Tongue (tissue), 2 donors: Measurements from ENCODE around the gene DACT1. TPM values are rescaled to one million over a fixed set of nuclear protein-coding genes. Genes with fewer than 3 reads are reported as not detected.
"Not testable (repeated sequence)": the region's sequence is repeated elsewhere in the genome, so short reads cannot be mapped to it uniquely, and the experiment has no call there.

ENCODE experiments used
- DNase-seq: peaks from one replicate; pipeline ENCODE4 v3.0.0-alpha.2; 2015
- total RNA-seq: library from RNA; depleted of rRNA; stranded (reverse); fragments of >200 nt; gene quantifications from one replicate; pipeline ENCODE4 v1.2.3, GENCODE V29; 2014

DACT1 gene, protein sequence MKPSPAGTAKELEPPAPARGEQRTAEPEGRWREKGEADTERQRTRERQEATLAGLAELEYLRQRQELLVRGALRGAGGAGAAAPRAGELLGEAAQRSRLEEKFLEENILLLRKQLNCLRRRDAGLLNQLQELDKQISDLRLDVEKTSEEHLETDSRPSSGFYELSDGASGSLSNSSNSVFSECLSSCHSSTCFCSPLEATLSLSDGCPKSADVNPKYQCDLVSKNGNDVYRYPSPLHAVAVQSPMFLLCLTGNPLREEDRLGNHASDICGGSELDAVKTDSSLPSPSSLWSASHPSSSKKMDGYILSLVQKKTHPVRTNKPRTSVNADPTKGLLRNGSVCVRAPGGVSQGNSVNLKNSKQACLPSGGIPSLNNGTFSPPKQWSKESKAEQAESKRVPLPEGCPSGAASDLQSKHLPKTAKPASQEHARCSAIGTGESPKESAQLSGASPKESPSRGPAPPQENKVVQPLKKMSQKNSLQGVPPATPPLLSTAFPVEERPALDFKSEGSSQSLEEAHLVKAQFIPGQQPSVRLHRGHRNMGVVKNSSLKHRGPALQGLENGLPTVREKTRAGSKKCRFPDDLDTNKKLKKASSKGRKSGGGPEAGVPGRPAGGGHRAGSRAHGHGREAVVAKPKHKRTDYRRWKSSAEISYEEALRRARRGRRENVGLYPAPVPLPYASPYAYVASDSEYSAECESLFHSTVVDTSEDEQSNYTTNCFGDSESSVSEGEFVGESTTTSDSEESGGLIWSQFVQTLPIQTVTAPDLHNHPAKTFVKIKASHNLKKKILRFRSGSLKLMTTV
- total RNA-seq: 21.2 TPM

GRCh38 chr14:58637391-58638230 lies at the start of gene DACT1:
Gene DACT1 (plus strand): TSS chr14:58637962. CDS start chr14:58638203, 241 bp downstream.
- peak; percentile 94 for DNase-seq

GRCh38 chr14:58588321-58588720 lies 49.4 kb upstream of the DACT1 start:
- DNase-seq: not testable (repeated sequence)

DNA sequence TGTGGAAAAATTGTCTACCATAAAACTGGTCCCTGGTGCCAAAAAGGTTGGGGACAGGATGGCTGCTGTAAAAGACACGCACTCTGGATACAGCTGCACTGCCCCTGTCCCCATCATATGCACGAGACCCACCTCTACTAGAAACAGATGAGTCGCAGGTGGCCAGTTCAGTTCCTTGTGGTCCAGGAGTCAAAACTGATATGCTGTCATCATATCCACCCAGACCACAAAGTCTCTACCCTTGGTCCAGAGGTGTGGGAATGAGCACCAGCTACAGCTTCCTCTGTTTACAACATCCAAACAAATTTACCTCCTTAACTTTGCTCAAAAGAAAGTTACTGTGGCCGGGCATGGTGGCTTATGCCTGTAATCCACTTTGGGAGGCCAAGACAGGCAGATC lies 43.8 kb upstream of the DACT1 start:
- DNase-seq: no peak

DNA sequence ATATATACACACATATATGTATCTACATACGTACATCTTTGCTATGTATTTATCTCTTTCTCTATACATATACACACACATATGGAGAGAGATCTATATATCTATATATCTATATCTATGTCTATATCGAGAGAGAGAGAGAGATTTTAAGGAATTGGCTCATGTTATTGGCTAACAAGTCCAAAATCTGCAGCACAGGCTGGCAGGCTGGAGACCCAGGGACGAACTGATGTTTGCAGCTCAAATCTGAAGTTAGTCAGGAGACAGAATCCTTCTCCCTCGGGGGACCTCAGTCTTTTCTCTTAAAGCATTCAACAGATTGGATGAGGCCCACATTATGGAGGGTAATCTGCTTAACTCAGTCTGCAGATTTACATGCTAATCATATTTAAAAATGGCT lies 40.7 kb upstream of the DACT1 start:
- no peak for DNase-seq

GRCh38 chr14:58598028-58598803 lies 39.5 kb upstream of the DACT1 start:
- no peak for DNase-seq

DNA sequence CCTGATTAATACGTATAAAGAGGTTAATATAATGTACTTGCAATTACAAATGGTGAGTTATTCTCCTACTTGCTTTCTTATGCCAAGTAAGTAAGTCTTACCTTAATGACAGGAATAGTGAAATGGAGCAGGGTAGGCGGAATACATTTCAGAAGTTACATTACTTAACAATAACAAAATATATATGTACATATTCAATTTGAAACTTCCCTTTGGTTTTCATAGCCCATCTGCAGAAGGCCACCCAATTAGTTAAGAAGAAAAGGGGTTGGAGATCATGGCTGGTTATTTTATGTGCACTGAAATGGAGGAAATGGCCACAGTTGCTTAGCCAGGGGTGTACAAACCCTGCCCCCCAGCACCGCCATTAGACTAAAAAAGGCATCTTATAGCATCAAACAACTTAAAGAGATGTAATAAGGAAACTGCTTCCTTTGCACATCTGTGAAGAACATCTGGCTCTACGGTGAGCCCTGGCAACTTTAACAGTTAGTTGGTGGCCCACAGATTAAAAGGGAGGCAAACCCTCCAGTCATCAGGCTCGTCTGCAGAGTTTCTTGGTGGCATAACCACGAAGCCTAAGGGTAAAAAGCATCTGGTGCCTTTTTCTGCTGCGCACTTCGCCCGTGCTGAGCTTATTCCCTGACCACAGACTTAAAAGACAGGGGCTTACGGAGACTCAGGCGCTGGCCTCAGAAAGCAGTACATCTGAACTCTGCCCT lies 38.8 kb upstream of the DACT1 start:
- DNase-seq: no peak

- no peak for DNase-seq
These were observed 38.1 kb upstream of the DACT1 start for GRCh38 chr14:58599707-58600106.

DNA sequence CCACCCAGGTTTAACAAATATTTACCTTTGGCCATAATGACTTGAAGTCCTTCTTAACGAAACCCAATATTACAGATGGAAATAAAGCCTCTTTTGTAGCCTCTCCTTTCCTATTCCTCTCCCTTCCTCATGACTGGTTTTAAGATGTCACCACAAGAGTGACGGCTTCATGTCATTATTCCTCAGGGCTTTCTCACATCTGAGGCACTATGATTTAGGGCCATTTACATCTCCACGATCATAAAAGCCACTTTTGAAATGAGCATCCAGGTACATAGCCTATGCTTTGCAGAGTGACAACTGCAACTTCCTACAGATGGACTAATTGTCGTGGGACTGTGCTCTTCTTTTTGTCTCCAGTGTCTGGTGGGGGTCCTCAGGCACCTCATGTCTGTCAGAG lies 32.3 kb upstream of the DACT1 start:
- no peak for DNase-seq

DNA sequence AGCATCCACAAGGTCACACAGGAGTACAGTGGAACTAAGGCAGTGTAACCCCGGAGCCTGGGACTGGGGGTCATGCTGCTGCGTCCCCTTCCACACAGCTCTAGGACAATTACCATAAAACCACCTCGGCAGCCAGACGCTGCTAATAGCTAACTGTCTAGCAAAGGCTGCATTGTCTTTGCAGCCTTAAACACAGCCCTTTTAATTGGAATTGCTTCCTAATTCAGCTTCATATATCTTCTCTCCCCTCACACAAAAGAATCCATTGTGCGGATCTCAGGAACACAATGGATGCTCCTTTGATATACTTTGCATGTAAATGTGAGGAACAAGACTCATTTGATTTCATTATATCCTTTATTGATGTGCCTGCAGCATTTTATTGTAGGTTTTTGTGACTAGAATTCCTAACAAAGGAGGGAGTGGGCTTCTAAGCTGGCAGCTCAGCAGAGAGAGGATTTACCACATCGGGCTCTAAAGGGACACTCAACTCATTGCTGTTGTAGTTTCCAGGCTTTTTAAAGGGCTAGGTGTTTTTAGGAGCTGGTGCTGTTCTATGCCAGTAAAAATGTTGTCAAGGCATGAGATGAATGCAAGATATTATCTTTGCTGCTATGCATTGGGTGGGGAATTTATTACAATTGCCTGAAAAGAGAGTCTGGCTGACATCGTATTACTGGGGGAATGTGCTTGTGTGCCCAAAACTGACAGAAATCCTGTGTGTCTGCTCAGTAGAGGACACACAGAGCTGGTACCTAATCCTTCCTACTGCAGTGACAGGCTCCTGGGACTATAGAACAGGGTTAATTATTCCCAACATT lies 30.4 kb upstream of the DACT1 start:
- DNase-seq: no peak

DNA sequence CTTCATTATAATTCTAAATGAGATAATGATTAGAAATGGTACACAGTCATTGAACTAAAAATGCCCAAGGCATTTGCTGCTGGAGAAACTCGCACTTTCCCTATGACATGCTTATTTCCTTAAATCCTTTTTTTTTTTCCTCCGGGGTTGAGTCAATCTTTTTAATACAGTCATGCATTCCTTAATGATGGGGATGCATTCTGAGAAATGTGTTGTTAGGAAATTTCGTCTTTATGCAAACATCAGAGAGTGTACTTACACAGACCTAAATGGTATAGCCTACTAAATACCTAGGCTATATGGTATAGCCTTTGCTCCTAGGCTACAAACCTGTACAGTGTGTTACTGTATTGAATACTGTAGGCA lies 29.8 kb upstream of the DACT1 start:
- no peak for DNase-seq

DNA sequence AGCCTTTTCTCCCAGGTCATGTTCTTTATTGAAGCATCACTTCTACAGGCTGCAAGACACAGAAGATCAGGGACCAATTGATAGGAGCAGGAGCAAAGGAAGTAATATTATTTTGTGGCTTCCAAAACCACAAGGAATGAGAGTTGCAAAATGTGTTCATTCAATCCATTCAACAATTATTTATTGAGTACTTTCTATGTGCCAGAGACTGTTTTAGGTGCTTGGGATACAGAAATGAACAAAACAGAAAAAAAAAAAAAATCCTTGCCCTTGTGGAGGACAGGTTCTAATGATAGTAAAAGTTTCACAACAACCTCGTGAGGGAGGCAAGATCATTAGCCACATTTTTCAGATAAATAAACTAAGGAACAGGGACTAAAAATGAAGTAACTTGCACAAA lies 20.1 kb upstream of the DACT1 start:
- DNase-seq: no peak

DNA sequence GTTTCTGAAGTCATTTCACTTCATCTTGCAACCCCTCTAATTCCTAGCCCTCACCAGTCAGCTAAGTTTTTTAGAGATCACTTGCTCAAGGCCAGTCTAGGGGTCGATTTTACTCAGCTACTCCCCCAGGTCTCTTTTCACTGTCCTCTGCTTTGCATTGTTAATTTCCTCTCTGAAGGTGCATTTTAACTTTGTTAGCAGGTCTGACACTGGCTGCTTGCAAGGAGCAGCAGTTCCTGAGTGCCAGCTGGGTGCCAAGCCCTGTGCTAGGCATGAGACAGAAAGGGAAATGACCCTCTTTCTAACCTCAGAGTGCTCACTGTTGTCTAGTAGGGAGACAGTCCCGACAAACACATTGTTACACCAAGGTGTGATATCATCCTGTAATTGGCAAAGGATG lies 17.8 kb upstream of the DACT1 start:
- no peak for DNase-seq

GRCh38 chr14:58625438-58625837 lies 12.3 kb upstream of the DACT1 start:
- DNase-seq: no peak

DNA sequence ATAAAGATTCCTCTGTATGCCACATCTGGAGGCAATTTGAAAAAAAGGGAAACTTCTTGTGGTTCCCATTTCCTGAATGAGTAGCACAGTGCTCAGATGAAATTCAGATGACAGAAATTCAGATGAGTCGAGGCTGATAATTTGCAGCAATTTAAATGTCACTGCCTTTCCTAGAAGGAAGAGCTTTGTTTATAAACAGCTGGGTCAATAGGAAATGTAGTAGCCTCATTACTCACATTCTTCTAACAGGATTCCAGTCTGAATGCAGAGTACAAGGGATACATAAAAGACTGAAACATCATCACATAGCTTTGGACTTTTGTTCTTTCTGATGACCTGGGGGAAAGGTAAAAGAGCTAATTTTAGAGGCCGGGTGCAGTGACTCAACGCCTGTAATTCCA lies 11.3 kb upstream of the DACT1 start:
- no peak for DNase-seq

DNA sequence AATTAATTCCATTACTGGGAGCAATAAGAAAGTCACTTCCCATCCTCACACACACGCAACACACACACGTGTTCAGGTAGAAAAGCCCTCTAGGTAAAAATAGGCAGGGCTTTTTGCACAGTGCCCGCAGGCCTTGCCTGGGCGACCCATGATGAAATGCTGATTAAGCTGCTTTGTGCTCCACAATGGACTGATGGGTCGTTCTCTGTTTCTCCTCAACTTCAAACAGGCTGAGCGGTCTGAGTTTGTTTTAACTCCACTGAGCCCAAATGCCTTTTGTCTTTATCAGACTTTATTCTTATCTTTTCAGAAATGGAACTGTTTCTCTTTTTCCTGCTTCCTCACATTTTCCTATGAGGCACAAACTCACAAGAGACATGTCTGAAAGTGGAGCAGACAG lies 9.4 kb upstream of the DACT1 start:
- DNase-seq: no peak

DNA sequence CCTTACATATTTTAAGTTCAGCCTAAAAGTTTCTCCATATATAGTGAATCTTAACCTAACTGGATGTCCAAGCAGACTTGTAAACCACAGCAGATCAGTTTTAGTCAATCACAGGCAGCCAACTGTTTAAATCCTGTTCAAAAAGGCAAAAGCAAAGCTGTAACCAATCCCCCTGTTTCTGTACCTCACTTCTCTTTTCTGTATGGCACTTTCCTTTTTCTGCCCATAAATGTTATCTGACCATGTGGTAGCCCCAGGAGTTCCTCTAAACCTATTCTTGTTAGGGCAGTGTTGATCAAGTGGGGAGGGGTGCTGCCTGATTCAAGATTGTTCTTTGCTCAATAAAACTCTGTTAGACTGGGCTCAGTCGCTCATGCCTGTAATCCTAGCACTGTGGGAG lies 8.5 kb upstream of the DACT1 start:
- DNase-seq: no peak

DNA sequence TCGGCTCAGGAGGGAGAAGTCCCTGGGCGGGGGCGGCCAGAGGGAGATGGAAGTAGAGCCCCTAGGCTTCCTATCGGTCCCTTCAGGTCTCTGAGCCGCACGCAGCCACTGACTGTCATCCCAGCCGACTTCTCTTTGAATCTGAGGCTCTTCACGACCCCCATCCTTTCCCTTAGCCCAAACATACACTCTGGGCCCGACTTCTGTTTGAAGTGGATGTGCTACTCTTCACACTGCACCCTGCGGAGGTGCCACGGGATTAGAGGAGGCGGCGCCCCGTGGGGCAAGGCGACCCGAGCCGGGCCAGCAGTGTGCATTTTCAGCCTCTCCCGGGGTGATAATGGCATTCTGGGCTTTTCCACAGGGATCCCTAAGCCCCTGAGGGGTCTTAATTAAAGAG lies 6.0 kb upstream of the DACT1 start:
- no peak for DNase-seq

DNA sequence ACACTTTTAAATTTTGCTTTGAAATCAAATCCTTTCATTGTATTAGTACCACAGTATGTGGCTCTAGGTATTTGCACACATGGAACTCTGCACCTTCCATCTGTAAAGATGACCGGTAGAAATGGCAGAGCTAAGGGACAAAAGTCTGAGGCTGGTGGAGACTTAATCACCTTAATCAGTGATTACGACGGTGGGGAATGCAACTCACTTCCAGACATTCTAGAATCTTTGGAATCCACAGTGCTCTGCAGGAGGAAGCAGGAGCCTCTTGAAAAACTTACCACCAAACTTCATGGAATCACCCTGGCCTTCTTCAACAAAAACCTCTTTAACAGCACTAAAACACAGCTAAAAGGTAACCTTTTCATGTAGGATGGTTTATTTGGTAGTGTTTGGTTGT lies 3.9 kb upstream of the DACT1 start:
- no peak for DNase-seq

DNA sequence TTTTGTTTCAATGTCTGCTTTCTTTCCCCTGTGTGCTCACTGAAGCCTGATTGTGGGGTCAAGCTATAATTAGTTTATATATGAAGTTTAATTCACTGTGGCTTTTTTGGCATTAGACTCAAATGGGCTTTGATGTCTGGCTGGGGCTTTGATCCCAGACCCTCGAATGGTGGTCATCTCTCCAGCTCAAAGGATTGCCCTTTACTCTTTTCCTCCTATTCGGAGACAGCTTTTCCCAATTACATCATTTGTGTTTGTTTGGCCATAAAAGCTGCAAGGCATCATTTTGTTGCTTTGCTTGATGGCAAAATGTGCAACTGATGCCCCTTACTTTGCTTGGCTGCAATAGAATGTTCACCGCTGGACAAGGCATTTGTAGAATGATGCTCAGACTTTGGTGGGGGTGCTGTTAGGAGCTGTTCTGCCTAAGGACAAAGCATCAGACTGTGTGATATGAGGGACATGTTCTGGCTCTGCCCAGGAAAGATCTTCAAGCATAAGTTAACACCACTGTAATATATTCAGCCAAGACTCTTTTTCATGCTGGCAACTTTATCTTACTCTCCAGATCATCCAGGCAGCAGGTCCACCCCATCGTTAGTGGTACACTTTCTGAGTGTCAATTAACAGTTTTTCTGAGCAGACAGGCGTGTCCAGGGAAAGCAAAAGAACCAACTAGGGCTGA lies 3.2 kb upstream of the DACT1 start:
- DNase-seq: no peak
